NT2/D1 (cell line): Measurements from ENCODE around the gene MAGED4.
"Not testable (repeated sequence)": the region's sequence is repeated elsewhere in the genome, so short reads cannot be mapped to it uniquely, and the experiment has no call there.

Source experiments
- DNase-seq: peaks from one replicate; pipeline ENCODE4 v3.0.0-alpha.2; 2011; ENCODE audit warnings: low read depth, low spot score
- H3K27me3 ChIP-seq: 2 replicates; pipeline ENCODE4 v1.6.0; 2011; ENCODE audit warnings: mild to moderate bottlenecking; ENCODE audit not compliant: insufficient read length, insufficient read depth
- H3K36me3 ChIP-seq: 2 replicates; pipeline ENCODE4 v1.6.1; 2011; ENCODE audit warnings: mild to moderate bottlenecking, low read length, mixed read lengths; ENCODE audit not compliant: insufficient read depth, insufficient read length
- H3K4me1 ChIP-seq: 2 replicates; pipeline ENCODE4 v1.5.1; 2011; ENCODE audit not compliant: insufficient read depth, insufficient read length
- H3K4me3 ChIP-seq: 2 replicates; pipeline ENCODE4 v1.5.1; 2011; ENCODE audit warnings: low read depth; ENCODE audit not compliant: insufficient read length
- H3K9ac ChIP-seq: 2 replicates; pipeline ENCODE4 v1.6.0; 2011; ENCODE audit warnings: low read depth; ENCODE audit not compliant: insufficient read length
- H3K9me3 ChIP-seq: 2 replicates; pipeline ENCODE4 v1.5.1; 2011; ENCODE audit warnings: mild to moderate bottlenecking, low read length; ENCODE audit not compliant: insufficient read depth
- SUZ12 ChIP-seq: IDR thresholded peaks from 2 replicates; pipeline ENCODE4 v1.6.1; 2011; ENCODE audit not compliant: insufficient read length, insufficient read depth; ENCODE audit errors: extremely low read depth
- YY1 ChIP-seq: IDR thresholded peaks from 2 replicates; pipeline ENCODE4 v1.6.1; 2011; ENCODE audit not compliant: insufficient read length, insufficient read depth
- ZNF274 ChIP-seq: IDR thresholded peaks from 2 replicates; pipeline ENCODE4 v1.6.1; 2011; ENCODE audit warnings: mild to moderate bottlenecking, low read depth, low read length

Gene MAGED4

GRCh38 chrX:52184440-52185077, at the start of gene MAGED4:
TSS of gene MAGED4 (plus strand) at chrX:52184888. CDS start at chrX:52185923, 1,035 bp downstream.
- DNase-seq, H3K9me3 ChIP-seq, H3K36me3 ChIP-seq: not testable (repeated sequence)

GRCh38 chrX:52138830-52139544, 45.7 kb upstream of the MAGED4 start:
- H3K4me3 ChIP-seq, result no peak overlapping the region
- no peak overlapping the region for H3K9ac ChIP-seq
- DNase-seq, result no peak
- no peaks in the 10 kb centered on the region for H3K4me1 ChIP-seq
- TF ChIP-seq SUZ12 (no peak), ZNF274 (no peak), YY1 (no peak)
- H3K9me3 ChIP-seq, result no peaks in the 10 kb centered on the region
- no peaks in the 10 kb centered on the region for H3K27me3 ChIP-seq
- H3K36me3 ChIP-seq, result no peaks in the 10 kb centered on the region

More at GRCh38 chrX:52184440-52185077, at the start of gene MAGED4:
- not testable (repeated sequence) for H3K4me1 ChIP-seq, H3K4me3 ChIP-seq, H3K9ac ChIP-seq, H3K27me3 ChIP-seq

- H3K4me1 ChIP-seq, result no peaks in the 10 kb centered on the region
- TF ChIP-seq SUZ12, result no peak
- no peak for TF ChIP-seq ZNF274
- TF ChIP-seq YY1, result no peak
Observed at GRCh38 chrX:52139545-52139895, 45.2 kb upstream of the MAGED4 start.

GRCh38 chrX:52140020-52140419, 44.7 kb upstream of the MAGED4 start:
- Histone ChIP-seq H3K36me3 (no peaks in the 10 kb centered on the region), H3K4me1 (no peaks in the 10 kb centered on the region), H3K27me3 (no peaks in the 10 kb centered on the region), H3K9me3 (no peaks in the 10 kb centered on the region), H3K9ac (no peak overlapping the region), H3K4me3 (no peak overlapping the region)
- no peak for TF ChIP-seq ZNF274
- no peak for TF ChIP-seq YY1
- no peak for TF ChIP-seq SUZ12
- no peak for DNase-seq

More at GRCh38 chrX:52139545-52139895, 45.2 kb upstream of the MAGED4 start:
- no peak overlapping the region for H3K9ac ChIP-seq
- DNase-seq, result no peak
- H3K36me3 ChIP-seq, result no peaks in the 10 kb centered on the region
- H3K9me3 ChIP-seq, result no peaks in the 10 kb centered on the region
- no peak overlapping the region for H3K4me3 ChIP-seq
- H3K27me3 ChIP-seq, result no peaks in the 10 kb centered on the region

- not testable (repeated sequence) for H3K27me3 ChIP-seq, DNase-seq, H3K9me3 ChIP-seq, H3K9ac ChIP-seq, H3K36me3 ChIP-seq, H3K4me3 ChIP-seq, H3K4me1 ChIP-seq
Observed at GRCh38 chrX:52150667-52151066, 34.0 kb upstream of the MAGED4 start.

GRCh38 chrX:52160140-52160539, 24.5 kb upstream of the MAGED4 start:
- H3K4me3 ChIP-seq, H3K27me3 ChIP-seq, H3K36me3 ChIP-seq, H3K4me1 ChIP-seq, H3K9me3 ChIP-seq, H3K9ac ChIP-seq, DNase-seq: not testable (repeated sequence)

GRCh38 chrX:52166840-52167239, 17.8 kb upstream of the MAGED4 start:
- no peak for DNase-seq
- TF ChIP-seq YY1 (no peak), ZNF274 (no peak), SUZ12 (no peak)

GRCh38 chrX:52171055-52171454, 13.6 kb upstream of the MAGED4 start:
- not testable (repeated sequence) for H3K4me3 ChIP-seq, DNase-seq, H3K4me1 ChIP-seq, H3K27me3 ChIP-seq, H3K36me3 ChIP-seq, H3K9ac ChIP-seq
- H3K9me3 ChIP-seq, result peaks cover 10% of the 10 kb centered on the region; the same call in 1 of the 2 replicates

More at GRCh38 chrX:52166840-52167239, 17.8 kb upstream of the MAGED4 start:
- no peaks in the 10 kb centered on the region for H3K27me3 ChIP-seq
- H3K4me1 ChIP-seq, result no peaks in the 10 kb centered on the region
- H3K4me3 ChIP-seq, result no peak overlapping the region
- no peak overlapping the region for H3K9ac ChIP-seq
- no peaks in the 10 kb centered on the region for H3K36me3 ChIP-seq
- H3K9me3 ChIP-seq, result peaks cover 10% of the 10 kb centered on the region; the same call in 1 of the 2 replicates

- H3K9ac ChIP-seq, DNase-seq, H3K9me3 ChIP-seq, H3K36me3 ChIP-seq, H3K4me3 ChIP-seq, H3K27me3 ChIP-seq, H3K4me1 ChIP-seq: not testable (repeated sequence)
Observed at GRCh38 chrX:52185078-52185453, 378 bp downstream of the MAGED4 start.

GRCh38 chrX:52211405-52211804, 26.7 kb downstream of the MAGED4 start:
- not testable (repeated sequence) for DNase-seq

More at GRCh38 chrX:52211405-52211804, 26.7 kb downstream of the MAGED4 start:
- not testable (repeated sequence) for H3K9me3 ChIP-seq, H3K36me3 ChIP-seq, H3K27me3 ChIP-seq, H3K9ac ChIP-seq, H3K4me1 ChIP-seq, H3K4me3 ChIP-seq
